DND-41 (cell line): Measurements from ENCODE around the gene JAZF1.

Experiments used
- CTCF ChIP-seq: IDR thresholded peaks from 2 replicates; pipeline ENCODE4 v1.5.1; 2012; ENCODE audit warnings: borderline replicate concordance, low read length, moderate library complexity, mild to moderate bottlenecking; ENCODE audit not compliant: poor library complexity, severe bottlenecking; ENCODE audit errors: extremely low read depth
- EZH2 ChIP-seq: IDR thresholded peaks from 3 replicates; pipeline ENCODE4 v1.6.1; 2012; ENCODE audit warnings: borderline replicate concordance, low read depth, mild to moderate bottlenecking, moderate library complexity, low read length, inconsistent platforms; ENCODE audit not compliant: severe bottlenecking

- no peak for TF ChIP-seq CTCF
- no peak for TF ChIP-seq EZH2
These were observed 174.8 kb downstream of the JAZF1 start for GRCh38 chr7:28005847-28006231.
